COR-L47 (cell line): ENCODE results near the gene MSH5.
"Not testable (repeated sequence)": the region's sequence is repeated elsewhere in the genome, so short reads cannot be mapped to it uniquely, and the experiment has no call there.

Experiments
- DNase-seq: peaks from one replicate; lab custom pipeline; 2025; lab: John Stamatoyannopoulos, UW

MSH5 gene

GRCh38 chr6:31739639-31740396, at the start of gene MSH5:
MSH5 (plus strand) TSS chr6:31740005; CDS start chr6:31740467, 462 bp downstream.
- DNase-seq, result peak; percentile 99

DNA sequence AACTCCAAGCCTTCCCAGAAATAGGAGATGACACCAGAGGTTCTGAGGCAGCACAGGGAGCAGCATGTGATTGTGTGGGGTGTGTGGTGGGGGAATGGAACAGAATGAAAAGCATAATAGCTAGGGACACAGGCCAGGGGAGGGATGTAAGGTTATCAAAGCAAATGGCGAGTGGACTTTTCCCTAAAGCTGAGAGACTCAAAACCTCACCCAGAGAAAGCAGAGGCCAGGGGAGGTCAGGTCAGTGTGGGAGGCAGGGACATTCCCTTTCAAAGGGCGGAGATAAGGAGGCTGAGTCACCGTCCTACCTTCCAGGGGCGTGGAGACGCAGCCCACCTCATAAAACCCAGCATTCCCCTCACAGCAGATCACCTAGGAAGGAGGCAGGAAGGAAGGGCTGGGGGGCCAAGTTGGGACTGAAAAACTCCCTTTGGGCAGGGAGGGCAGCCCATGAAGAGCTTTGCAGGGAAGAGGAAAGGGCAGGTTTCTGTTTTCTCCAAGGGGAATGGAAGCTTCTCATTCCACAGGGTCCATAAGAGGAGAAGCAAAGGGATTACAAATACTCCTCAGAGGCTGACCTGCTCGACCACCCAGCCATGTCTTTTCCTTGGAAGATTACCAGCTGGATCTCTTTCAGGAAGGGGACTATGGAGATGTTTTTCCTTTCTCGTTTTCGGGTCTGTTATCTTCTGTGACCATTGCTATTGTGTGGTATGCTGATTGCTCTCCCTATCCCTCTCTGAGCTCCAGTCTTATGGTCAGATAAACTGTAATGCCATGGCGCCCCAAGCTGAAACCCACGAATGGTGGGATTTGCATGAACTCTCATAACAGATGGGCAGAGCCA, 49.4 kb upstream of the MSH5 start:
- DNase-seq, result no peak

DNA sequence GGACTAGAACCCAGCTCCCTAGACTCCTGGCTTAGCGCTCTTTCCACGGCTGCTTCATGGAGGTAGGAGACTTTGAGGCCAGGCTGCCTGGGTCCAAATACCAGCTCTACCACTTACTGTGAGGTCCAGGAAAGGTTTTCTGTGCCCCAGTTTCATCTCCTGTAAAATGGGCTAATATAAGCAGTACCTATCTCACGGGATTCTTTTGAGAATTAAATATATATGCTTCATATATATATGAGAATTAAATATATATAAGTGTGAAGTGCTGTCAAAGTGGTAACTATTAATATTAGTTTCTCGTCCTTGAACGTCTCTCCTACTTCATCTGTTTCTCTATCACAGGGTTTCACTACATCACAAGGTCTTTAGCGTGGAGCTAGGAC, 48.7 kb upstream of the MSH5 start:
- DNase-seq, result no peak

GRCh38 chr6:31691564-31692108, 48.2 kb upstream of the MSH5 start:
- DNase-seq, result no peak

DNA sequence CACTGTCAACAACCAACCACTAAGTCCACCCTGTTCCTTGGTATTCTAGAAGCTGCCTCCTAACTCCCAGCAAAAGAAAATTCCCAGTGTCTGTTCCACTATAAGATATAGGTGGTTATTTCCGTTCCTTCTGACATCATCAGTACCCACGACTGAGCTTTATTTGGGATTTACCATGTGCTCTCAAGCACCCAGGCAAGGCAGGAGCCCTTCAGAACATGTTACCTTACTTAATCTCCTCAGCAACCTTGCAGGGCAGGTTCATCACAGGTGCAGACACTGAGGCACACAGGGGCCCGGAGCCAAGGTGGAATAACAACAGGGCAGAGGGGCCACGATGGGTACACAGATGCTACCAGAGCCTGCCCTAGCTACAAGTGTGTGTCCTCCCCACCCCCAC, 47.5 kb upstream of the MSH5 start:
- no peak for DNase-seq

- no peak for DNase-seq
Measured at GRCh38 chr6:31692886-31693285, 46.9 kb upstream of the MSH5 start.

GRCh38 chr6:31693535-31693934, 46.3 kb upstream of the MSH5 start:
- no peak for DNase-seq

DNA sequence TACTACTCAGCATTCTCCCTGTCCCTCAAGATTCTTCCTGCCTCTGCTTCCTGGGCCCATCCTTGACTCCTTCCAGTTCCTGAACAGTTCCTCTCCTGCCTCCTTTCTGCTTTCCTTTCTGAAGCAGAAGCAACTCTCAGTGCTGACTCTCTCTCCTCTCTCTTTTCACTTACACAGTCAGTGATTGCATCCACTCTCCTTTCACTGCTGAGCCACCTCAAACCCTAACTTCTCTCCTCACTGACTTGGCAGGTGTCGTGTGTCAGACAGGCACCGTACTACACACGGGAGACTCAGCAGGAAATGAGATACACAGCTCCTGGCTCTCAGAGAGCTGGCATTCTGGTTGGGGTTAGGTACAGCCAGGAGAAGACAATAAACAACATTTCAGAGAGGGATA, 42.2 kb upstream of the MSH5 start:
- DNase-seq, result no peak

DNA sequence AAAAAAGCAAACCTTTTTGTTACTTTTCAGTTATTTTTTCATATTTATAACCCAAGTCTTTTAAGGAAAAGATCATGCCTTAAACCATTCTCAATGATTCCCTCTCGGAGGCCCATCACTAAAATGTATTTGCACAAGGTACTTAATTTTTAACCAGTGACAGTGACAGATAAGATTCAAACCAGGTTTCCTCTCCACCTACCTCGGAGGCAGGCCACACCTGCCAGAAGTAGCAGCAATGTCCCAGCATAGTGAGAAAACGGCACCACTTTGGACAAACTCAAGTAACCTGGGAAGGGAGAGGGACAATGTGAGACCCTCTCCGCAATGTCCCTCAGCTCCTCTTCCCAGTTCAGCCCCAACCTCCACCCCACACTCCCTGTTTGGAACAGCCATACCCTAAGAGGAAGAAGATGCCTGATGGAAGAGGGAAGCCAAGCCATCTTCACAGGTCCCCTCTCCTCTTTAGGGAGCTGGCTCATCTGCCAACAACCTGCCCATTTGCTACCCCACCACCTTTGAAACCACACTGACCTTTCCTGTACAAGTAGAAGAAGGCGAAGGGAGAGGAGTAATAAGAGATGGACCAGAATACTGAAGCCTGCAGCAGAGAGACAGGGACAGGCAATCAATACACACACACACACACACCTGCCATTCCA, 38.9 kb upstream of the MSH5 start:
- no peak for DNase-seq

- DNase-seq, result no peak
Measured at GRCh38 chr6:31701666-31702404, 38.0 kb upstream of the MSH5 start.

DNA sequence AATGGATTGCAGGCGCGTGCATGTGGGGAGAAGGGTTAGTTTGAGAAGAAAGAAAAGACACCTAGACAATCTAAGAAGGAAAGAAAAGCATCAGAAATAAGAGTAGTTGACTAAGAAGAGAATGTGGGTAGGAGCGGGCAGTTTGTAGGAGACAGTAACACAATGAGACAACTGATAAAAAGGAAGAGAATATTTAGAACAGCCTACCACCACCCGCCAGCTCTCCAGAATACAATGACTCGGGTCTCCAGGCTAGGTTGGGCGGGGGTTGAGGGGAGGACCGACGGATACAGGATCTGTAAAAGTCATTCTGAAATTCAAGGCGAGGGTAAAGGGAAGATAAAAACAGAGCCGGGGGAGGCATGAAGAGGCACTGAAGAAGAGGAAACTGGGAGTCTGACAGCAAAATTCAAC, 37.4 kb upstream of the MSH5 start:
- no peak for DNase-seq

- DNase-seq, result peak; percentile 96
Measured at GRCh38 chr6:31702819-31703716, 36.7 kb upstream of the MSH5 start, which contains the start of gene ABHD16A. ABHD16A (minus strand) TSS chr6:31703324; CDS start chr6:31703281, 43 bp downstream.

- DNase-seq, result no peak
Measured at GRCh38 chr6:31705931-31706330, 33.9 kb upstream of the MSH5 start.

- DNase-seq, result no peak
Measured at GRCh38 chr6:31706599-31706998, 33.2 kb upstream of the MSH5 start, which contains the start of gene LY6G6F. LY6G6F (plus strand) TSS chr6:31706866; CDS start chr6:31706907, 41 bp downstream.

DNA sequence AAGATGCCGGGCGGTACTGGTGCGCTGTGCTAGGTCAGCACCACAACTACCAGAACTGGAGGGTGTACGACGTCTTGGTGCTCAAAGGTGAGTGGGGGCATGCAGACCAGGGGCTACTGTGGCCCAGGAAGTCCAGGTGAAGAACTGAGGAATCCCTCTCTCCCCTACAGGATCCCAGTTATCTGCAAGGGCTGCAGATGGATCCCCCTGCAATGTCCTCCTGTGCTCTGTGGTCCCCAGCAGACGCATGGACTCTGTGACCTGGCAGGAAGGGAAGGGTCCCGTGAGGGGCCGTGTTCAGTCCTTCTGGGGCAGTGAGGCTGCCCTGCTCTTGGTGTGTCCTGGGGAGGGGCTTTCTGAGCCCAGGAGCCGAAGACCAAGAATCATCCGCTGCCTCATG, 32.1 kb upstream of the MSH5 start:
- no peak for DNase-seq

DNA sequence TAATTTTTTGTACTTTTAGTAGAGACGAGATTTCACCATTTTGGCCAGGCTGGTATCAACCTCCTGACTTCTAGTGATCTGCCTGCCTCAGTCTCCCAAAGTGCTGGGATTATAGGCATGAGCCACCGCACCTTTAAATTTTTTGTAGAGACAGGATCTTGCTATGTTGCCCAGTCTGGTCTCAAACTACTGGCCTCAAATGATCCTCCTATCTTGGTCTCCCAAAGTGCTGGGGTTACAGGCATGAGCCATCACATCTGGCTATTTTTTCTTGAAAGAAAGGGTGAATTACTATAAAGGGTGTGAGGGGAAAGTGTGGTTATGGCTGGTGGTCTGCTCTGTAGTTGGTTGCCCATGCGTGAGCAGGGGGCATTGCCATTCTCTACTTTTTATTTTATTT, 31.6 kb upstream of the MSH5 start:
- DNase-seq, result no peak

DNA sequence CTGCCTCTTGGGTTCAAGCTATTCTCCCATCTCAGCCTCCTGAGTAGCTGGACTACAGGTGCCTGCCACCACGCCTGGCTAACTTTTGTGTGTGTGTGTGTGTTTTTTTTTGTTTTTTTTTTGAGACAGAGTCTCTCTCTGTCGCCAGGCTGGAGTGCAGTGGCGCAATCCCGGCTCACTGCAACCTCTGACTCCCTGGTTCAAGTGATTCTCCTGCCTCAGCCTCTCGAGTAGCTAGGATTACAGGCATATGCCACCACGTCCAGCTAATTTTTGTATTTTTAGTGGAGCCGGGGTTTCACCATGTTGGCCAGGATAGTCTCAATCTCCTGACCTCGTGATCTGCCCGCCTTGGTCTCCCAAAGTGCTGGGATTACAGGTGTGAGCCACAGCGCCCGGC, 30.6 kb upstream of the MSH5 start:
- DNase-seq, result not testable (repeated sequence)

DNA sequence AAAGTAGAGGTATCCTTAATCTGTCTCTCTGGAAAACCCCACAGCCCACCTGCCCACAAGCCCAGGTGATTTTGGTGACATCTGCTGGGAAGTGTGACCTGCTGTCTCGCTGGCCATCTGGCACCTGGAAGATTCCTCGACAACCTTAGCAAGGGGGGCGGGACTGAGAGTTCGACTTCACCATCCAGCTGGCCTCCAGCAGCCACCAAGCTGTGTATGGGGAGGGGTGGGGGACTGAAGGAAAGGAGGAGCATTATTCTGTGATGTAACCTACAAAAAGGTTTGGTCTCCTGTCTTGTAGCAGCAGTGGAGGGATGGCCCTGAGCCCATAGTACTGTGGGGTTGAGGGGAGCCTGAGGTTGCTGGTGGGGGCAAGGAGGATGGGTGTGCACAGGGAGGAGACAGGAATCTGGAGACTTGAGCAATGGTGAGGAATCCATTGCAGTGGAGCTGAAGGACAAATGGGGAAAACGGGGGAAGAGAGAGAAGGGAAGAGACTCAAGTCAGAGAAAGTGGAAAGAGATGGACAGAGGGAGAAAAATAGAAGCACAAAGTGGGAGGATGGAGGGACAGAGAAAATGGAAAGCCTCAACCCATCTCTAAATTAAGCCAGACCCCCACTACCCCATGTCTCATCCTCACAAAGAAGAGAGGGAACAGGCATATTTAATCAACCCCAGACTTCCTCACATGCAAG, 29.1 kb upstream of the MSH5 start:
- no peak for DNase-seq

- no peak for DNase-seq
Measured at GRCh38 chr6:31711233-31711632, 28.6 kb upstream of the MSH5 start.

- peak; percentile 25 for DNase-seq
Measured at GRCh38 chr6:31712296-31712695, 27.5 kb upstream of the MSH5 start.
